Thyroid gland (tissue), 4 donors: ENCODE data around the gene APBA3.

Experiments used
- CTCF ChIP-seq, 6 experiments: fragments of 200-600 bp in 3 of 6; fragments of 450-650 bp in 3 of 6; sonication (generic) in 3 of 6; IDR thresholded peaks; one replicate each; pipeline ENCODE4 v1.5.1; 2016 to 2019; ENCODE audit warnings: antibody characterized with exemption in 6 of 6, mild to moderate bottlenecking in 2 of 6, inconsistent platforms in 1 of 6, moderate library complexity in 1 of 6
- POLR2A ChIP-seq, 2 donors: fragments of 450-650 bp; IDR thresholded peaks; one replicate each; pipeline ENCODE4 v1.6.1; 2017; ENCODE audit warnings: antibody characterized with exemption in 2 of 2, mild to moderate bottlenecking in 2 of 2, moderate library complexity in 1 of 2

DNA sequence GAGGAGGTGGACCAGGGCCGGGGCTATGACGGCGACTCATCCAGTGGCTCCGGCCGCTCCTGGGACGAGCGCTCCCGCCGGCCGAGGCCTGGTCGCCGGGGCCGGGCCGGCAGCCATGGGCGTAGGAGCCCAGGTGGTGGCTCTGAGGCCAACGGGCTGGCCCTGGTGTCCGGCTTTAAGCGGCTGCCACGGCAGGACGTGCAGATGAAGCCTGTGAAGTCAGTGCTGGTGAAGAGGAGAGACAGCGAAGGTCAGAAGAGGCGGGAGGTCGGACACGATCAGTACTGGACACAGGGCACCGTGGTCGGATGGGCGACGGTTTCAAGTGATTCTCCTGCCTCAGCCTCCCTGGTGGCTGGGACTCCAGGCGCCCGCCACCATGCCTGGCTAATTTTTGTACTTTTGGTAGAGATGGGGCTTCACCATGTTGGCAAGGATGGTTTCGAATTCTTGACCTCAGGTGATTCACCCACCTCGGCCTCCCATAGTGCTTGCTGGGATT lies 31.0 kb downstream of the APBA3 start:
- no peak for TF ChIP-seq CTCF (IDR thresholded peaks at IDR 0.05)
- no peak for TF ChIP-seq POLR2A (IDR thresholded peaks at IDR 0.05)
